ENCODE data around the gene RXRA.
A peak's percentile ranks its signal among the peaks of the same experiment; 100 is the strongest.

DNA sequence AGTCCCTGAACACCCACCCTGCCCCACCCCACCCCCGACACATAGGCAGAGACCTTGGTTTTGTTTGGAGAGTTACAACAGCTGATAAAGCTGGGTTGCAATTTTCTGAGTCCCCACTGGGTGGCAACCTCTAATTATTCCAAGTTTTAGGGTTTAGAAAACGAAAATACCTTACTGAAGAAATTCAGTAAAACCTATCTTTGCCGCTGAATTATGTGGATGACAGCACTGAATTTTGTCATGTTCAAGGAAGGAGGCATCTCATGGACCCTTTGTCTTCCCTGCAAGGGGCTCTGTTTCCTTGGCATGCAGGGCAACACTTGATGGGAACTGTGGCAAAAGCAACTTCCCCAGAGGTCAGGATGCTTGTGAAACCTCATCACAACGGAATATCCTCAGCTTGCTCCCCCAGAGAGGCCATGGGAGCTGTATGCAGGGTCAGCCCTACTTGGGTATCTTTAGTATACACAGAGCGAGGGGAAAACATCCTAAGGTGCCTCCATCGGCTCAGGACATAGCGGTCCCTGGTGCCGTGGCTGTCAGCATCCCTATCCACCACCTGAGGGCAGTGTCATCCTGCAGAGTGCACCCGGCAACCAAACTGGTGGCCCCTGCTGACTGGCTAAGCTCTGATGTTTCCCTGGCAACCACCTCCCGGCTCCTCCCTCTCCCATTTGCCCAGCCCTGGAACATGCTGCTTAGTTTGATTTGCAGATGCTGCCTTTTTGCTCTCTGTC is 123.1 kb downstream of the RXRA start:
- TF ChIP-seq, protein P1, sequence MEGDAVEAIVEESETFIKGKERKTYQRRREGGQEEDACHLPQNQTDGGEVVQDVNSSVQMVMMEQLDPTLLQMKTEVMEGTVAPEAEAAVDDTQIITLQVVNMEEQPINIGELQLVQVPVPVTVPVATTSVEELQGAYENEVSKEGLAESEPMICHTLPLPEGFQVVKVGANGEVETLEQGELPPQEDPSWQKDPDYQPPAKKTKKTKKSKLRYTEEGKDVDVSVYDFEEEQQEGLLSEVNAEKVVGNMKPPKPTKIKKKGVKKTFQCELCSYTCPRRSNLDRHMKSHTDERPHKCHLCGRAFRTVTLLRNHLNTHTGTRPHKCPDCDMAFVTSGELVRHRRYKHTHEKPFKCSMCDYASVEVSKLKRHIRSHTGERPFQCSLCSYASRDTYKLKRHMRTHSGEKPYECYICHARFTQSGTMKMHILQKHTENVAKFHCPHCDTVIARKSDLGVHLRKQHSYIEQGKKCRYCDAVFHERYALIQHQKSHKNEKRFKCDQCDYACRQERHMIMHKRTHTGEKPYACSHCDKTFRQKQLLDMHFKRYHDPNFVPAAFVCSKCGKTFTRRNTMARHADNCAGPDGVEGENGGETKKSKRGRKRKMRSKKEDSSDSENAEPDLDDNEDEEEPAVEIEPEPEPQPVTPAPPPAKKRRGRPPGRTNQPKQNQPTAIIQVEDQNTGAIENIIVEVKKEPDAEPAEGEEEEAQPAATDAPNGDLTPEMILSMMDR (IDR thresholded peaks at IDR 0.05; ENCODE audit: borderline replicate concordance, extremely low read depth, low read length, poor library complexity, severe bottlenecking), result peak; percentile 85
- no peak for TF ChIP-seq EZH2 (IDR thresholded peaks at IDR 0.05; ENCODE audit: borderline replicate concordance, low read depth, low read length, severe bottlenecking)
